Loucy (cell line): ENCODE results near the gene CHD9NB.
A peak's percentile ranks its signal among the peaks of the same experiment; 100 is the strongest.

Experiments
- H2AFZ ChIP-seq: fragments of 200-600 bp; sonication (generic); 2 replicates; pipeline ENCODE4 v1.6.0; 2016; ENCODE audit warnings: antibody characterized with exemption, mild to moderate bottlenecking, low read length, moderate library complexity
- H3F3A ChIP-seq: fragments of 200-600 bp; 2 replicates; pipeline ENCODE4 v1.6.0; 2016; ENCODE audit warnings: antibody characterized with exemption, low read depth, mild to moderate bottlenecking
- H3K27me3 ChIP-seq: fragments of 200-600 bp; sonication (generic); 2 replicates; pipeline ENCODE4 v1.6.1; 2014; ENCODE audit warnings: low read length, mild to moderate bottlenecking; ENCODE audit not compliant: insufficient read depth, poor library complexity, severe bottlenecking
- H3K36me3 ChIP-seq: fragments of 200-600 bp; sonication (generic); 2 replicates; pipeline ENCODE4 v1.6.1; 2016; ENCODE audit warnings: low read length; ENCODE audit not compliant: insufficient read depth
- H3K4me1 ChIP-seq: fragments of 200-600 bp; sonication (generic); 2 replicates; pipeline ENCODE4 v1.5.1; 2014; ENCODE audit warnings: low read length, mild to moderate bottlenecking; ENCODE audit not compliant: insufficient read depth, poor library complexity, severe bottlenecking
- H3K4me2 ChIP-seq: fragments of 200-600 bp; sonication (generic); 2 replicates; pipeline ENCODE4 v1.6.0; 2014; ENCODE audit warnings: antibody characterized with exemption, low read length, low read depth, mild to moderate bottlenecking; ENCODE audit not compliant: poor library complexity, severe bottlenecking
- H3K4me3 ChIP-seq: fragments of 200-600 bp; sonication (generic); 2 replicates; pipeline ENCODE4 v1.5.1; 2014; ENCODE audit warnings: low read length, mild to moderate bottlenecking, mixed read lengths; ENCODE audit not compliant: poor library complexity, severe bottlenecking
- H3K79me2 ChIP-seq: fragments of 200-600 bp; sonication (generic); 2 replicates; pipeline ENCODE4 v1.6.1; 2014; ENCODE audit warnings: low read length; ENCODE audit not compliant: insufficient read depth
- H3K9ac ChIP-seq: fragments of 200-600 bp; sonication (generic); 2 replicates; pipeline ENCODE4 v1.6.0; 2014; ENCODE audit warnings: mild to moderate bottlenecking, low read depth, low read length, moderate library complexity; ENCODE audit not compliant: poor library complexity, severe bottlenecking
- H3K9me2 ChIP-seq: fragments of 200-600 bp; sonication (generic); replicated peaks from 2 replicates; pipeline ENCODE4 v1.6.1; 2016; ENCODE audit warnings: low read depth, low read length, mixed read lengths
- H3K9me3 ChIP-seq: fragments of 200-600 bp; sonication (generic); 2 replicates; pipeline ENCODE4 v1.6.1; 2014; ENCODE audit warnings: mild to moderate bottlenecking, antibody characterized with exemption, low read length, low read depth; ENCODE audit not compliant: insufficient read depth
- H4K20me1 ChIP-seq: fragments of 200-600 bp; sonication (generic); 2 replicates; pipeline ENCODE4 v1.6.0; 2014; ENCODE audit warnings: antibody characterized with exemption, low read length, mild to moderate bottlenecking; ENCODE audit not compliant: insufficient read depth, poor library complexity, severe bottlenecking
- CTCF ChIP-seq: fragments of 200-600 bp; sonication (generic); conservative IDR thresholded peaks from 2 replicates; pipeline ENCODE4 v1.5.1; 2014; ENCODE audit warnings: mild to moderate bottlenecking, antibody characterized with exemption, low read length
- EZH2phosphoT487 ChIP-seq: fragments of 200-600 bp; IDR thresholded peaks from 2 replicates; pipeline ENCODE4 v1.6.1; 2018; ENCODE audit warnings: antibody characterized with exemption, mild to moderate bottlenecking, moderate library complexity, borderline replicate concordance

CHD9NB gene

GRCh38 chr16:53043986-53044601 is 8.6 kb downstream of the CHD9NB start:
- Histone ChIP-seq H3K4me3 (no peak overlapping the region), H3K9ac (no peak overlapping the region), H4K20me1 (no peaks in the 10 kb centered on the region), H3K27me3 (no peaks in the 10 kb centered on the region), H3K36me3 (no peaks in the 10 kb centered on the region), H3K79me2 (no peaks in the 10 kb centered on the region), H3K9me2 (no peaks in the 10 kb centered on the region), H3K9me3 (no peaks in the 10 kb centered on the region), H3K4me2 (no peak overlapping the region), H2AFZ (no peak overlapping the region), H3F3A (no peaks in the 10 kb centered on the region), H3K4me1 (peaks cover 10% of the 10 kb centered on the region)
- TF ChIP-seq CTCF = no peak
- no peak for TF ChIP-seq EZH2phosphoT487

GRCh38 chr16:53043428-53043831 is 9.3 kb downstream of the CHD9NB start:
- Histone ChIP-seq H2AFZ (no peak overlapping the region), H3K4me3 (no peak overlapping the region), H3K36me3 (no peaks in the 10 kb centered on the region), H3K4me1 (peaks cover 10% of the 10 kb centered on the region), H4K20me1 (no peaks in the 10 kb centered on the region), H3K79me2 (no peaks in the 10 kb centered on the region), H3K9me2 (no peaks in the 10 kb centered on the region), H3K9me3 (no peaks in the 10 kb centered on the region), H3F3A (no peaks in the 10 kb centered on the region), H3K9ac (no peak overlapping the region), H3K27me3 (no peaks in the 10 kb centered on the region), H3K4me2 (no peak overlapping the region)
- no peak for TF ChIP-seq CTCF
- no peak for TF ChIP-seq EZH2phosphoT487

- H2AFZ ChIP-seq = 0 out of 2 replicates have a peak overlapping the region, but pooled peaks have one; percentile 54
Measured at GRCh38 chr16:53042235-53042701, 10.4 kb downstream of the CHD9NB start.

More at GRCh38 chr16:53042235-53042701, 10.4 kb downstream of the CHD9NB start:
- no peaks in the 10 kb centered on the region for H3K9me2 ChIP-seq
- no peaks in the 10 kb centered on the region for H3K79me2 ChIP-seq
- peaks cover 10% of the 10 kb centered on the region for H3K4me1 ChIP-seq
- H4K20me1 ChIP-seq = no peaks in the 10 kb centered on the region
- H3K9me3 ChIP-seq = no peaks in the 10 kb centered on the region
- H3K4me3 ChIP-seq = no peak overlapping the region
- no peak overlapping the region for H3K4me2 ChIP-seq
- H3K36me3 ChIP-seq = no peaks in the 10 kb centered on the region
- H3K9ac ChIP-seq = peak overlapping the region; percentile 5
- TF ChIP-seq CTCF = no peak
- TF ChIP-seq EZH2phosphoT487 = no peak
- no peaks in the 10 kb centered on the region for H3F3A ChIP-seq
- no peaks in the 10 kb centered on the region for H3K27me3 ChIP-seq
